ENCODE measurements around the gene TP53RK. TPM values are rescaled to one million over a fixed set of nuclear protein-coding genes. Genes with fewer than 3 reads are reported as not detected.

TP53RK gene
- total RNA-seq, 3 donors from 2014 or later: 7.8 to 10.4 (median 8.2) TPM

DNA sequence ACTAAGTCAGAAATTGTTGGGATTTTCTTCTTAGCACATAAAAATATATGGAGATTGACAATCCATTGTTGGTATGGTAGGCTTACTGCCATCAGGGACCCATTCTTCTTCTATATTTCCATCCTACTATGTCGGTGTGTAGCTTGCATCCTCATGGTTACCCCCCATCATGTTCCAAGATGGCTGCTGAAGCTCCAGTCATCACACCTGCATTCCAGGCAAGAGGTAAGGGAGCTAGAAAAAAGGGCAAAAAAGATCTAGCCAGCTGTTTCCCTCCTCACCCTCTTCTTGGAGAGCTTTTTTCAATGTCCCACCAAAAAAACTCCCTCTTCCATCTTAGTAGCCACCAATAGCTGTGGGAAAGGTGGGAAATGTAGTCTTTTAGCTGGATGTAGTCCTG is 33.8 kb upstream of the TP53RK start:
- no peaks in the 10 kb centered on the region for H3K9me3 ChIP-seq
- H3K36me3 ChIP-seq (ENCODE audit: low read depth): no peaks in the 10 kb centered on the region
- TF ChIP-seq, protein P1, sequence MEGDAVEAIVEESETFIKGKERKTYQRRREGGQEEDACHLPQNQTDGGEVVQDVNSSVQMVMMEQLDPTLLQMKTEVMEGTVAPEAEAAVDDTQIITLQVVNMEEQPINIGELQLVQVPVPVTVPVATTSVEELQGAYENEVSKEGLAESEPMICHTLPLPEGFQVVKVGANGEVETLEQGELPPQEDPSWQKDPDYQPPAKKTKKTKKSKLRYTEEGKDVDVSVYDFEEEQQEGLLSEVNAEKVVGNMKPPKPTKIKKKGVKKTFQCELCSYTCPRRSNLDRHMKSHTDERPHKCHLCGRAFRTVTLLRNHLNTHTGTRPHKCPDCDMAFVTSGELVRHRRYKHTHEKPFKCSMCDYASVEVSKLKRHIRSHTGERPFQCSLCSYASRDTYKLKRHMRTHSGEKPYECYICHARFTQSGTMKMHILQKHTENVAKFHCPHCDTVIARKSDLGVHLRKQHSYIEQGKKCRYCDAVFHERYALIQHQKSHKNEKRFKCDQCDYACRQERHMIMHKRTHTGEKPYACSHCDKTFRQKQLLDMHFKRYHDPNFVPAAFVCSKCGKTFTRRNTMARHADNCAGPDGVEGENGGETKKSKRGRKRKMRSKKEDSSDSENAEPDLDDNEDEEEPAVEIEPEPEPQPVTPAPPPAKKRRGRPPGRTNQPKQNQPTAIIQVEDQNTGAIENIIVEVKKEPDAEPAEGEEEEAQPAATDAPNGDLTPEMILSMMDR (IDR thresholded peaks at IDR 0.05): no peak
- H3K4me3 ChIP-seq: no peak overlapping the region
- H3K4me1 ChIP-seq (ENCODE audit: low read depth): no peaks in the 10 kb centered on the region
- DNase-seq (no peak), ATAC-seq (no peak)
- intact Hi-C loops (cut with DNase I, micrococcal nuclease): no loop called here

DNA sequence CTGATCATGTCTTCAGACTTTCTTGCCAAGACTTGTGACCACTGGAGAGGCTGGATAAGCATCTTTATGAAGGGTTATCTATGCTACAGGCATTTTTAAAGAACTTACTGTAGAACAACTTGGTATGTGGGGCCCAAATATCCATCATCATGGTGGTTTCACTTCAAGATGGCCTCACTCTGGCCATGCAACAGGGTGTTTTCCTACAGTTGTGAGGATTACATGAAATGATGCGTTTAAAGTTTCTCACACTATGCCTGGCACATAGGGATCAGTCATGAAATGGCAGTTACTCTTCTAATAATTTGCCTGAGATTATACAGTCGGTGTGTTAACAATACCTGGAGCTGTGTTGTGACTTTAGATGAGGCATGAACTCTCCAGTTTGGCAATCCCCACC is 33.2 kb upstream of the TP53RK start:
- Histone ChIP-seq H3K36me3 (ENCODE audit: low read depth) (no peaks in the 10 kb centered on the region), H3K4me3 (no peak overlapping the region), H3K4me1 (ENCODE audit: low read depth) (no peaks in the 10 kb centered on the region), H3K9me3 (no peaks in the 10 kb centered on the region)
- DNase-seq (no peak), ATAC-seq (no peak)
- intact Hi-C loops (cut with DNase I, micrococcal nuclease): no loop called here
- TF ChIP-seq, protein P1 (IDR thresholded peaks at IDR 0.05): no peak

DNA sequence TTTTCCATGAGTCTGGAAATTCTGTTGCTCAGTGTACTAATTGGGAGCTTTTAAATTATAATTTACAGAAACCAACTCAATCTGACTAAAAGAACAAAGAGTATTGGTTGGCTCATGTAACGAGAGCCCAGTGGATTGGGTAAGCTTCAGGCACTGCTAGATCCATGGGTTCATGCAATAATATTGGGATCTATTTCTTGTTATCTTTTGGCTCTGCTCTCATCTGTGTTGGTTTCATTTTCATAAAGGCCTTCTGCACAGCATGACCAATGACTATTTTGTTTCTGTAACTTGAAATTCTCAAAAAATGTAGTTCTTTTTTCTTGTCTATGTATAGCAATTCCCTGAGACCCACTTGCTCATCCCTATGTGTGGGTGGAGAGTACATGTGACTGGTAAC is 32.2 kb upstream of the TP53RK start:
- Histone ChIP-seq H3K4me3 (no peak overlapping the region), H3K4me1 (ENCODE audit: low read depth) (no peaks in the 10 kb centered on the region), H3K9me3 (no peaks in the 10 kb centered on the region), H3K36me3 (ENCODE audit: low read depth) (no peaks in the 10 kb centered on the region)
- DNase-seq (no peak), ATAC-seq (no peak)
- TF ChIP-seq, protein P1 (IDR thresholded peaks at IDR 0.05): no peak
- intact Hi-C loops (cut with DNase I, micrococcal nuclease): no loop called here

DNA sequence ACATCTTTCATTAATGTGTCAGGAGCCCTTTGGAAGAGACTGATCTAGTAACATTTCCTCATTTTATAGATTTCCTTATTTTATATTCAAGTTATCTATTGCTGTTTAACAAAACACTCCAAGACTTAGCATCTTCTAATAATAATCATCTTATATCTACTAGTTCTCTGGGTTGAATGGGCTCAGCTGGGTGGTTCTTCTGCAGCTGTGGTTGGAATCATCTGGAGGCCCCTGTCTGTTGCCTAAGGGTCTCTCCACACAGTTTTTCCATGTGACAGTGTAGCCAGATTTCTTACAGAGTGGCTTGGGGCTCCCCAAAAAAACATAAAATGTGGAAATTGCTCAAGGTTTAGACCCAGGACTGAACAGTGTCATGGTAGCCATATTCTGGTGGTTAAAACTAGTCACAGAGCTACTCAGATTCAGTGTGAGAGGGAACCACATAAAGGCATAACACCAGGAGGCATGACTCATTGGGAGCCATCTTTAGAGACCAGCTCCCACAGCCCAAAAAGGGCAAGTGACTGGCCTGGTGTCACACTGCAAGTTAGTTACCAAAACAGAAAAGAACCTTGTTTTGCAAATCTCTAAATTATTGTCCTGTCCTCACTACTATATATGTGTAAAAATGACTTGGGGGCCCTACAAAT is 31.7 kb upstream of the TP53RK start:
- no peak for DNase-seq
- no peaks in the 10 kb centered on the region for H3K4me1 ChIP-seq (ENCODE audit: low read depth)
- no peak for ATAC-seq

DNA sequence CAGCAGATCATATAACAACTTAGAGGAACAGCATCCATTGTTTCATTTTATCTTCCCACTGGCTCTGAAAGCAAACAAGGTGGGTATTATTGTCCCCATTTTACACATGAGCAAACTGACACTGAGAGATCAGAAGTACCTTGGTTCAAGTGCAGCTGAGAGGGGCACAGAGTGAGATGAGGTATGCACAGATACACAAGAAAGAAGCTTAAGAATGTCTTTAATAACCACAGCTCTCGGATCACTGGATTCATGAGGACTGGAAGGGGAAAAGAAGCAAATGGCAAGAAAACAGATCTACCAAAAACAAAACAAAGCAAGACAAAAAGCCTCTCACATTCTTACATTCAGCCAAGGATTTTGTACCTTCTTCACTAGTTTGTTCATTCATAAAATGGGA is 30.8 kb upstream of the TP53RK start:
- DNase-seq (no peak), ATAC-seq (no peak)
- Histone ChIP-seq H3K36me3 (ENCODE audit: low read depth) (no peaks in the 10 kb centered on the region), H3K4me3 (no peak overlapping the region), H3K9me3 (no peaks in the 10 kb centered on the region), H3K4me1 (ENCODE audit: low read depth) (peaks cover 7% of the 10 kb centered on the region)
- TF ChIP-seq, protein P1 (IDR thresholded peaks at IDR 0.05): no peak
- intact Hi-C loops (cut with DNase I, micrococcal nuclease): no loop called here

More for the DNA sequence above, 31.7 kb upstream of the TP53RK start:
- TF ChIP-seq, protein P1 (IDR thresholded peaks at IDR 0.05): no peak
- H3K9me3 ChIP-seq: no peaks in the 10 kb centered on the region
- intact Hi-C loops (cut with DNase I, micrococcal nuclease): no loop called here
- no peaks in the 10 kb centered on the region for H3K36me3 ChIP-seq (ENCODE audit: low read depth)
- H3K4me3 ChIP-seq: no peak overlapping the region

Data from mucosa of descending colon (tissue), 3 donors.